HepG2 (cell line): ENCODE results near the gene TMEM38B. TPM values are rescaled to one million over a fixed set of nuclear protein-coding genes. Genes with fewer than 3 reads are reported as not detected.

Source experiments
- ATAC-seq: fragments of 200-7000 bp; cut with Tn5 transposase; 3 replicates; pipeline ENCODE4 v1.9.1; 2020; ENCODE audit warnings: mild to moderate bottlenecking, moderate library complexity
- BruUV-seq: library from RNA; stranded (reverse); fragments of 400-500 nt; replicated peaks from 2 replicates; lab custom pipeline; 2021; lab: Mats Ljungman, UMichigan
- CTCF ChIA-PET: fragments of 300-600 bp; formaldehyde crosslinking; extraction: SDS; loops from one replicate; lab custom pipeline; 2021; ENCODE audit warnings: low total read pairs, inconsistent platforms, low intra/inter-chr PET ratio; lab: Yijun Ruan, JAX
- POLR2A ChIA-PET: fragments of 350-600 bp; sonication (Branson Sonifier 250); formaldehyde crosslinking; loops from one replicate; lab custom pipeline; 2020; ENCODE audit warnings: antibody characterized with exemption, inconsistent platforms; lab: Yijun Ruan, JAX
- DNase-seq: peaks from one replicate; pipeline ENCODE4 v3.0.0-alpha.2; 2015; ENCODE audit warnings: low spot score
- FAIRE-seq: peaks from 3 replicates; lab custom pipeline; 2011; peaks lifted over from hg19 to GRCh38; lab: Jason Lieb, UNC
- H2AFZ ChIP-seq: one replicate; pipeline ENCODE4 v1.6.1; 2011; ENCODE audit warnings: low read length, inconsistent platforms
- H3K27ac ChIP-seq: fragments of 300-600 bp; 3 replicates; pipeline ENCODE4 v1.8.0; 2011; ENCODE audit warnings: mixed run types, mild to moderate bottlenecking, mixed read lengths, low read length, inconsistent platforms; ENCODE audit not compliant: insufficient read depth; ENCODE audit errors: extremely low read length
- H3K27me3 ChIP-seq, 2 experiments: fragments of 200-600 bp in 1 of 2; 2 replicates in 1 of 2; 3 replicates in 1 of 2; pipeline versions ENCODE4 v1.6.0 to v1.8.0; 2011; ENCODE audit warnings: low read length in 2 of 2, mild to moderate bottlenecking in 2 of 2, moderate library complexity in 2 of 2, inconsistent platforms in 1 of 2; ENCODE audit not compliant: insufficient read depth in 2 of 2, control insufficient read depth in 1 of 2
- H3K36me3 ChIP-seq, 2 experiments: fragments of 200-600 bp in 1 of 2; replicated peaks in 1 of 2; 2 replicates in 1 of 2; 3 replicates in 1 of 2; pipeline versions ENCODE4 v1.5.1 to v1.8.0; 2011; ENCODE audit warnings: low read length in 2 of 2, inconsistent platforms in 1 of 2; ENCODE audit not compliant: insufficient read depth in 2 of 2, control insufficient read depth in 1 of 2
- H3K4me1 ChIP-seq: 2 replicates; pipeline ENCODE4 v1.5.1; 2012; ENCODE audit warnings: low read length, inconsistent platforms; ENCODE audit not compliant: insufficient read depth
- H3K4me2 ChIP-seq: 2 replicates; pipeline ENCODE4 v1.6.0; 2011; ENCODE audit warnings: low read depth, low read length, inconsistent platforms
- H3K4me3 ChIP-seq, 3 experiments: fragments of 200-600 bp in 1 of 3; sonication (generic), shearing (Covaris generic) in 1 of 3; replicated peaks in 1 of 3; 2 replicates each; pipeline ENCODE4 v1.5.1; 2011 to 2016; ENCODE audit warnings: low read length in 3 of 3, inconsistent platforms in 2 of 3, low read depth in 2 of 3, mild to moderate bottlenecking in 2 of 3, control low read depth in 1 of 3, mixed read lengths in 1 of 3; ENCODE audit not compliant: insufficient read depth in 1 of 3
- H3K79me2 ChIP-seq: one replicate; pipeline ENCODE4 v1.6.1; 2011; ENCODE audit warnings: low read length, inconsistent platforms; ENCODE audit not compliant: insufficient read depth
- H3K9ac ChIP-seq: 2 replicates; pipeline ENCODE4 v1.6.0; 2011; ENCODE audit warnings: mild to moderate bottlenecking, low read depth, low read length, inconsistent platforms; ENCODE audit not compliant: insufficient read depth
- H3K9me3 ChIP-seq: 2 replicates; pipeline ENCODE4 v1.5.1; 2012; ENCODE audit warnings: mild to moderate bottlenecking, low read length
- H4K20me1 ChIP-seq: 2 replicates; pipeline ENCODE4 v1.6.0; 2011; ENCODE audit warnings: inconsistent platforms, mild to moderate bottlenecking, low read length, moderate library complexity; ENCODE audit not compliant: insufficient read depth
- BHLHE40 ChIP-seq: IDR thresholded peaks from 2 replicates; pipeline ENCODE4 v1.6.1; 2011; ENCODE audit warnings: low read length, improper control_type of control experiment
- GABPB1 ChIP-seq: IDR thresholded peaks from 2 replicates; pipeline ENCODE4 v1.6.1; 2016; ENCODE audit warnings: mild to moderate bottlenecking, missing genetic modification reagents, moderate library complexity, missing compliant biosample characterization
- HNRNPK ChIP-seq: fragments of 200-400 bp; formaldehyde crosslinking; IDR thresholded peaks from 2 replicates; pipeline ENCODE4 v1.6.1; 2018; ENCODE audit warnings: low read length, low read depth, moderate library complexity, mild to moderate bottlenecking; ENCODE audit not compliant: poor library complexity, severe bottlenecking
- NFIC ChIP-seq: IDR thresholded peaks from 2 replicates; pipeline ENCODE4 v1.6.1; 2012; ENCODE audit warnings: mild to moderate bottlenecking, low read length, inconsistent platforms
- ONECUT2 ChIP-seq: sonication (generic); formaldehyde crosslinking; IDR thresholded peaks from 2 replicates; pipeline ENCODE4 v1.4.0; 2020; ENCODE audit warnings: missing genetic modification reagents
- RBFOX2 ChIP-seq: fragments of 200-400 bp; formaldehyde crosslinking; IDR thresholded peaks from 2 replicates; pipeline ENCODE4 v1.6.1; 2017; ENCODE audit warnings: low read depth, mild to moderate bottlenecking, low read length
- SP2 ChIP-seq: sonication (generic); formaldehyde crosslinking; IDR thresholded peaks from 2 replicates; pipeline ENCODE4 v1.5.1; 2020; ENCODE audit warnings: mild to moderate bottlenecking, missing genetic modification reagents
- U2AF2 ChIP-seq: fragments of 200-400 bp; formaldehyde crosslinking; IDR thresholded peaks from 2 replicates; pipeline ENCODE4 v1.6.1; 2017; ENCODE audit warnings: low read depth, mild to moderate bottlenecking, low read length
- ZNF383 ChIP-seq: sonication (generic); formaldehyde crosslinking; IDR thresholded peaks from 2 replicates; pipeline ENCODE4 v1.4.0; 2020; ENCODE audit warnings: missing genetic modification reagents, mild to moderate bottlenecking, borderline replicate concordance
- ZNF749 ChIP-seq: sonication (generic); formaldehyde crosslinking; IDR thresholded peaks from 2 replicates; pipeline ENCODE4 v1.8.0; 2022; ENCODE audit warnings: mild to moderate bottlenecking, missing genetic modification reagents, moderate library complexity, borderline replicate concordance
- ZSCAN9 ChIP-seq: IDR thresholded peaks from 2 replicates; pipeline ENCODE4 v1.6.1; 2016; ENCODE audit warnings: borderline replicate concordance
- WGBS: methylation state at CpG from one replicate; pipeline ENCODE4 v1.1.6; 2017; ENCODE audit warnings: low lambda C conversion rate; 5-methylcytosine and 5-hydroxymethylcytosine counted together
- in situ Hi-C: cut with HindIII; loops from 2 replicates; pipeline ENCODE4 v1.10.0; 2017; ENCODE audit warnings: low pct_unique_long_range_greater_than_20kb; ENCODE audit not compliant: extremely low pct_ligation_motif_present
- intact Hi-C: fragments of 100-400 bp; cut with micrococcal nuclease; formaldehyde crosslinking; loops from one replicate; pipeline ENCODE4 v1.10.0; 2022; ENCODE audit not compliant: unreplicated experiment
- polyA plus RNA-seq, 8 experiments: library from polyadenylated mRNA; depleted of rRNA in 3 of 8; stranded (reverse) in 7 of 8; unstranded in 1 of 8; fragments of >200 nt; fragmentation: Illumina TruSeq in 4 of 8; extraction: Trizol in 4 of 8; gene quantifications; 2 replicates each; pipeline versions ENCODE4 v1.2.1 to v1.2.3, GENCODE V29; 2011 to 2016; ENCODE audit warnings: low read depth in 4 of 8, missing spikeins in 1 of 8, mixed read lengths in 1 of 8; ENCODE audit not compliant: insufficient read depth in 1 of 8
- total RNA-seq, 5 experiments: library from RNA; depleted of rRNA; stranded (reverse); fragments of >200 nt; fragmentation: Illumina TruSeq; extraction: Trizol; gene quantifications; 2 replicates each; pipeline ENCODE4 v1.2.3, GENCODE V29; 2016; ENCODE audit warnings: low read depth in 1 of 5

TMEM38B gene
- total and polyA plus RNA-seq, 2 of the 13 experiments (the other 11 are each of a cell fraction or from before 2014, with no cell fraction given), result 13.4 to 32.4 TPM

DNA sequence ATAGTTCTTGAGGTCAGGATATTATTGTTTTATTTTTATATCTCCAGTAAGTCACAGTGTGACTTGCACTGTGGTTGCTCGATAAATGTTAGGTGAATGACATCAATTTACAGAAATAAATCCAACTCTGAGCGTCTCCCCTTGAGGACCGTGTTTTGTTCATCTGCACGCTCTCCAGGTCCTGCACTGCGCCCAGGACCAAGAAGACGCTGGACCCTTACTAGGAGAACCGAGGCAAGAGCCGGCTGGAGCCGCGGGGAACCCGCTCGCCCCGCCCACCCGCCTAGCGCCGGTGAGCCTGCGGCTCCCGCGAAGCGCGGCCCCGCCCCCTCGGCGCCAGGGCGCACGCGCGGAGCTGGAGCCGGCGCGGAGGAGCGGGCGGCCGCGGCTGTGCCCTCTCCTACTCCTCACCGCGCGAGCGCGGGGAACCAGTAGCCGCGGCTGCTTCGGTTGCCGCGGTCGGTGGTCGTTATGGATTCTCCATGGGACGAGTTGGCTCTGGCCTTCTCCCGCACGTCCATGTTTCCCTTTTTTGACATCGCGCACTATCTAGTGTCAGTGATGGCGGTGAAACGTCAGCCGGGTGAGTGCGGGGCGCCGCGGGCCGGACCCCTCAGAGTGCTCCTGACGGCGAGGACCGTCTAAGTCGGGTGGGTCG is at the start of gene TMEM38B (continued):
- no peak for TF ChIP-seq NFIC
- peak; percentile 40; the same call in 1 of the 2 replicates for TF ChIP-seq ZSCAN9 (CRISPR knock-in tag)
- TF ChIP-seq ONECUT2 (CRISPR knock-in tag), result no peak
- no peak for TF ChIP-seq ZNF383 (CRISPR knock-in tag)
- no peak for TF ChIP-seq SP2 (CRISPR knock-in tag)
- TF ChIP-seq, all 625 proteins: peak for 32

DNA sequence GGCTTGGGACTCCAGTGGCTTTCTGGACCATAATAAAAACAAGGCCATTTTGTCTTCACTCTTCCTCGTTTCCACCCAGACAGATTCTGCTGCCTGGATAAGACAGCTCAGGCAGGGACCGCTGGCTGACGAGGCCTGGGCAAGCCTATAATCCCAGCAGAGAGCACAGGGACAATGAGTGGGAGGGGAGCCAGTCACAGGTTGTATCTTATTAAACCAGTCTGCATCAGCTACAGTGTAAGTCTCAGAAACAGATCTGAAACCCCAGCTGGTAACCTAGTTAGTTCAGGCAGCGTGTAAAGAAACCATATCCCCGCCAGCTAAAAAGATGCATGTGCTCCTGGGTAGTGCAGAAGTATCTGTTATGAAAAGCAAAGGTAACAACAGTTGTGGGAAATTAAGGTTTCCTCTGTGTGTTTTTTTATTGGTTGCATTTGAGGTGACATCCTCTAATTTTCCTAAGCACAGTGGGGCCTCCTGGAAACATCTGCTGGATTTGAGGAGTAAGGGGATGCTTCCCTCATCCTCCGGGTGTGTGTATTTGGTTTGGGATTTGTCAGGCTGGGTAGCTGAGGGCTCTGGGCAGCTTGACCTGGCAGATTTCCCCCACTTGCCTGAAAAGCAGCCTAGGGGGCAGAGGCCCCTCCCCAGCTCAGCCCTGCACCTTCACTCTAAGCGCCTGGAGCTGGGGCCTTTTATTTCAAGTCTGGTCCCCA is 47.3 kb upstream of the TMEM38B start:
- no peaks in the 10 kb centered on the region for H3K79me2 ChIP-seq
- no peak for DNase-seq
- no peak overlapping the region for H3K4me2 ChIP-seq
- FAIRE-seq, result no peak
- H3K4me1 ChIP-seq, result no peaks in the 10 kb centered on the region
- BruUV-seq, result no TSS peak
- H3K4me3 ChIP-seq, result no peak overlapping the region
- no peak overlapping the region for H2AFZ ChIP-seq
- TF ChIP-seq ZNF749 (CRISPR knock-in tag) (no peak), HNRNPK (no peak), U2AF2 (no peak), GABPB1 (CRISPR knock-in tag) (no peak), BHLHE40 (no peak), RBFOX2 (no peak)
- no peak overlapping the region for H3K27ac ChIP-seq
- H3K9ac ChIP-seq, result no peak overlapping the region
- H4K20me1 ChIP-seq, result no peaks in the 10 kb centered on the region
- no peak for ATAC-seq
- 63% methylated on average over 6 of the region's 7 CpGs for WGBS
- H3K9me3 ChIP-seq, result no peaks in the 10 kb centered on the region
- ChIA-PET POLR2A (no interaction called here), CTCF (no interaction called here)
- H3K27me3 ChIP-seq, result no peaks in the 10 kb centered on the region; a peak in 1 of 5 replicates
- H3K36me3 ChIP-seq, result no peaks in the 10 kb centered on the region
- in situ Hi-C loops (no loop called here), intact Hi-C loops (no loop called here)
